Thyroid gland (tissue), 4 donors: ENCODE data around the gene DNAJC12.
"Not testable (repeated sequence)": the region's sequence is repeated elsewhere in the genome, so short reads cannot be mapped to it uniquely, and the experiment has no call there.

Experiments
- POLR2A ChIP-seq, 2 donors: fragments of 450-650 bp; IDR thresholded peaks; one replicate each; pipeline ENCODE4 v1.6.1; 2017; ENCODE audit warnings: antibody characterized with exemption in 2 of 2, mild to moderate bottlenecking in 2 of 2, moderate library complexity in 1 of 2
- TF ChIP-seq, protein P1 (sequence below), 6 experiments: fragments of 200-600 bp in 3 of 6; fragments of 450-650 bp in 3 of 6; sonication (generic) in 3 of 6; IDR thresholded peaks; one replicate each; pipeline ENCODE4 v1.5.1; 2016 to 2019; ENCODE audit warnings: antibody characterized with exemption in 6 of 6, mild to moderate bottlenecking in 2 of 6, inconsistent platforms in 1 of 6, moderate library complexity in 1 of 6

DNA sequence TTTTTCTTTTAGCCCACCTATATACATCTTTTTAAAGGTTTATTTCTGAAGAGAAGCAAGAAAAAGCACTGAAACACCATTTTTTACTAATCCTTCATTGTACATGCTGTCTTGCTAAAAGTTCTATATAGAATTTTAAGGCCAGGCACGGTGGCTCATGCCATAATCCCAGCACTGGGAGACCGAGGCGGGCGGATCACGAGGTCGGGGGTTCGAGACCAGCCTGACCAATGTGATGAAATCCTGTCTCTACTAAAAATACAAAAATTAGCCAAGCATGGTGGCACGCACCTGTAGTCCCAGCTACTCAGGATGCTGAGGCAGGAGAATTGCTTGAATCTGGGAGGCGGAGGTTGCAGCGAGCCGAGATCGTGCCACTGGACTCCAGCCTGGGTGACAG is 1.5 kb upstream of the DNAJC12 start:
- TF ChIP-seq, protein P1, sequence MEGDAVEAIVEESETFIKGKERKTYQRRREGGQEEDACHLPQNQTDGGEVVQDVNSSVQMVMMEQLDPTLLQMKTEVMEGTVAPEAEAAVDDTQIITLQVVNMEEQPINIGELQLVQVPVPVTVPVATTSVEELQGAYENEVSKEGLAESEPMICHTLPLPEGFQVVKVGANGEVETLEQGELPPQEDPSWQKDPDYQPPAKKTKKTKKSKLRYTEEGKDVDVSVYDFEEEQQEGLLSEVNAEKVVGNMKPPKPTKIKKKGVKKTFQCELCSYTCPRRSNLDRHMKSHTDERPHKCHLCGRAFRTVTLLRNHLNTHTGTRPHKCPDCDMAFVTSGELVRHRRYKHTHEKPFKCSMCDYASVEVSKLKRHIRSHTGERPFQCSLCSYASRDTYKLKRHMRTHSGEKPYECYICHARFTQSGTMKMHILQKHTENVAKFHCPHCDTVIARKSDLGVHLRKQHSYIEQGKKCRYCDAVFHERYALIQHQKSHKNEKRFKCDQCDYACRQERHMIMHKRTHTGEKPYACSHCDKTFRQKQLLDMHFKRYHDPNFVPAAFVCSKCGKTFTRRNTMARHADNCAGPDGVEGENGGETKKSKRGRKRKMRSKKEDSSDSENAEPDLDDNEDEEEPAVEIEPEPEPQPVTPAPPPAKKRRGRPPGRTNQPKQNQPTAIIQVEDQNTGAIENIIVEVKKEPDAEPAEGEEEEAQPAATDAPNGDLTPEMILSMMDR (IDR thresholded peaks at IDR 0.05): not testable (repeated sequence)
- not testable (repeated sequence) for TF ChIP-seq POLR2A (IDR thresholded peaks at IDR 0.05)
